ENCODE measurements around the gene PEA15.

PEA15 gene

DNA sequence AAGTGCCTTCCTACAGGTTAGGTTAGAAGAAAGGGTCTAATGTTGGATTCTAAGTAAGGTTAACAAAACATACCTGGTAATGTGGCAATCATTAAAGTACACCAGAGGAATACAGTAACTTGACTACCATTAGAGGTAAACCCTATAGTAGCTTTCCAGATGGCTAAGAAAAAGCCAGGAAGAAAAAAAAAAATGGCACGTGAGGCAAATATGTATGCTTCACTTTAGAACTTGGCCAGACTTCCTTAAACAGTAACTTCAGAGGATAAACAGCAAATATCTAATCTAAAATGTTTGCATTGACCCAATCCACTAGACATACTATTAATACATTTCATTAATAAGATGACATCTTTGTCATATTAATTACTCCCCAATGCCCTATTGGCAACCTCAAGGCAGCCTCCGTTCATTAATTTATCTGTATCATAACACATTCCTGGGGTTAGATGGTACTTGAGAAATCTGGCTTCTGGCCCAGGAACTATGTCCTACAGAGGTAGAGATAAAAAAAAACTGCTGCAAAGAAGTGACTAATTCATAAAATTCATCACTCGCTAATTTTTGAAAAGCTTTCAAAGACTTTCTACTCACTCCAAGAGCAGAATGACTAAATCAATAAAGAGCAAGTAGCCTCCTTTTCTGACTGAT, 51.3 kb downstream of the PEA15 start (continued):
- TF ChIP-seq ZNF394 (tag by site-specific recombination; IDR thresholded peaks at IDR 0.05; ENCODE audit: borderline replicate concordance) (no peak), ZNF76 (tag by site-specific recombination; IDR thresholded peaks at IDR 0.05; ENCODE audit: borderline replicate concordance, low read depth) (no peak), ZNF596 (tag by site-specific recombination; IDR thresholded peaks at IDR 0.05) (no peak), ZNF555 (tag by site-specific recombination; conservative IDR thresholded peaks at IDR 0.05) (no peak), ZNF155 (tag by site-specific recombination; IDR thresholded peaks at IDR 0.05) (no peak), ZNF423 (tag by site-specific recombination; IDR thresholded peaks at IDR 0.05) (no peak), ZNF416 (tag by site-specific recombination; IDR thresholded peaks at IDR 0.05) (no peak), ZNF629 (tag by site-specific recombination; IDR thresholded peaks at IDR 0.05) (0 out of 2 replicates have a peak, but pooled peaks have one; percentile 29), ZBTB48 (tag by site-specific recombination; IDR thresholded peaks at IDR 0.05) (no peak), ZNF664 (tag by site-specific recombination; IDR thresholded peaks at IDR 0.05) (0 out of 2 replicates have a peak, but pooled peaks have one; percentile 46), RBAK (tag by site-specific recombination; IDR thresholded peaks at IDR 0.05) (no peak), ZNF214 (tag by site-specific recombination; IDR thresholded peaks at IDR 0.05; ENCODE audit: borderline replicate concordance) (no peak), ZNF785 (tag by site-specific recombination; IDR thresholded peaks at IDR 0.05) (no peak), HOXC10 (CRISPR knock-in tag; IDR thresholded peaks at IDR 0.05) (no peak), ZNF391 (tag by site-specific recombination; IDR thresholded peaks at IDR 0.05; ENCODE audit: borderline replicate concordance, low read depth) (no peak), ZNF530 (tag by site-specific recombination; IDR thresholded peaks at IDR 0.05; ENCODE audit: low read depth) (no peak), ZNF677 (tag by site-specific recombination; IDR thresholded peaks at IDR 0.05) (no peak), ZNF311 (tag by site-specific recombination; IDR thresholded peaks at IDR 0.05; ENCODE audit: borderline replicate concordance) (no peak), IKZF3 (tag by site-specific recombination; IDR thresholded peaks at IDR 0.05) (no peak), ZNF121 (tag by site-specific recombination; IDR thresholded peaks at IDR 0.05) (no peak), ZNF624 (tag by site-specific recombination; IDR thresholded peaks at IDR 0.05) (no peak), ZBTB1 (tag by site-specific recombination; IDR thresholded peaks at IDR 0.05) (no peak)
- TF ChIP-seq, protein P1, sequence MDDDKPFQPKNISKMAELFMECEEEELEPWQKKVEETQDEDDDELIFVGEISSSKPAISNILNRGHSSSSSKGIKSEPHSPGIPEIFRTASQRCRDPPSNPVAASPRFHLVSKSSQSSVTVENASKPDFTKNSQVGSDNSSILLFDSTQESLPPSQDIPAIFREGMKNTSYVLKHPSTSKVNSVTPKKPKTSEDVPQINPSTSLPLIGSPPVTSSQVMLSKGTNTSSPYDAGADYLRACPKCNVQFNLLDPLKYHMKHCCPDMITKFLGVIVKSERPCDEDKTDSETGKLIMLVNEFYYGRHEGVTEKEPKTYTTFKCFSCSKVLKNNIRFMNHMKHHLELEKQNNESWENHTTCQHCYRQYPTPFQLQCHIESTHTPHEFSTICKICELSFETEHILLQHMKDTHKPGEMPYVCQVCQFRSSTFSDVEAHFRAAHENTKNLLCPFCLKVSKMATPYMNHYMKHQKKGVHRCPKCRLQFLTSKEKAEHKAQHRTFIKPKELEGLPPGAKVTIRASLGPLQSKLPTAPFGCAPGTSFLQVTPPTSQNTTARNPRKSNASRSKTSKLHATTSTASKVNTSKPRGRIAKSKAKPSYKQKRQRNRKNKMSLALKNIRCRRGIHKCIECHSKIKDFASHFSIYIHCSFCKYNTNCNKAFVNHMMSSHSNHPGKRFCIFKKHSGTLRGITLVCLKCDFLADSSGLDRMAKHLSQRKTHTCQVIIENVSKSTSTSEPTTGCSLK (tag by site-specific recombination; IDR thresholded peaks at IDR 0.05): no peak
- TF ChIP-seq, protein P2, sequence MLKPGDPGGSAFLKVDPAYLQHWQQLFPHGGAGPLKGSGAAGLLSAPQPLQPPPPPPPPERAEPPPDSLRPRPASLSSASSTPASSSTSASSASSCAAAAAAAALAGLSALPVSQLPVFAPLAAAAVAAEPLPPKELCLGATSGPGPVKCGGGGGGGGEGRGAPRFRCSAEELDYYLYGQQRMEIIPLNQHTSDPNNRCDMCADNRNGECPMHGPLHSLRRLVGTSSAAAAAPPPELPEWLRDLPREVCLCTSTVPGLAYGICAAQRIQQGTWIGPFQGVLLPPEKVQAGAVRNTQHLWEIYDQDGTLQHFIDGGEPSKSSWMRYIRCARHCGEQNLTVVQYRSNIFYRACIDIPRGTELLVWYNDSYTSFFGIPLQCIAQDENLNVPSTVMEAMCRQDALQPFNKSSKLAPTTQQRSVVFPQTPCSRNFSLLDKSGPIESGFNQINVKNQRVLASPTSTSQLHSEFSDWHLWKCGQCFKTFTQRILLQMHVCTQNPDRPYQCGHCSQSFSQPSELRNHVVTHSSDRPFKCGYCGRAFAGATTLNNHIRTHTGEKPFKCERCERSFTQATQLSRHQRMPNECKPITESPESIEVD (tag by site-specific recombination; IDR thresholded peaks at IDR 0.05): peak; percentile 95
- TF ChIP-seq, protein P3, sequence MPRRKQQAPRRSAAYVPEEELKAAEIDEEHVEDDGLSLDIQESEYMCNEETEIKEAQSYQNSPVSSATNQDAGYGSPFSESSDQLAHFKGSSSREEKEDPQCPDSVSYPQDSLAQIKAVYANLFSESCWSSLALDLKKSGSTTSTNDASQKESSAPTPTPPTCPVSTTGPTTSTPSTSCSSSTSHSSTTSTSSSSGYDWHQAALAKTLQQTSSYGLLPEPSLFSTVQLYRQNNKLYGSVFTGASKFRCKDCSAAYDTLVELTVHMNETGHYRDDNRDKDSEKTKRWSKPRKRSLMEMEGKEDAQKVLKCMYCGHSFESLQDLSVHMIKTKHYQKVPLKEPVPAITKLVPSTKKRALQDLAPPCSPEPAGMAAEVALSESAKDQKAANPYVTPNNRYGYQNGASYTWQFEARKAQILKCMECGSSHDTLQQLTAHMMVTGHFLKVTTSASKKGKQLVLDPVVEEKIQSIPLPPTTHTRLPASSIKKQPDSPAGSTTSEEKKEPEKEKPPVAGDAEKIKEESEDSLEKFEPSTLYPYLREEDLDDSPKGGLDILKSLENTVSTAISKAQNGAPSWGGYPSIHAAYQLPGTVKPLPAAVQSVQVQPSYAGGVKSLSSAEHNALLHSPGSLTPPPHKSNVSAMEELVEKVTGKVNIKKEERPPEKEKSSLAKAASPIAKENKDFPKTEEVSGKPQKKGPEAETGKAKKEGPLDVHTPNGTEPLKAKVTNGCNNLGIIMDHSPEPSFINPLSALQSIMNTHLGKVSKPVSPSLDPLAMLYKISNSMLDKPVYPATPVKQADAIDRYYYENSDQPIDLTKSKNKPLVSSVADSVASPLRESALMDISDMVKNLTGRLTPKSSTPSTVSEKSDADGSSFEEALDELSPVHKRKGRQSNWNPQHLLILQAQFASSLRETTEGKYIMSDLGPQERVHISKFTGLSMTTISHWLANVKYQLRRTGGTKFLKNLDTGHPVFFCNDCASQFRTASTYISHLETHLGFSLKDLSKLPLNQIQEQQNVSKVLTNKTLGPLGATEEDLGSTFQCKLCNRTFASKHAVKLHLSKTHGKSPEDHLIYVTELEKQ (tag by site-specific recombination; IDR thresholded peaks at IDR 0.05; ENCODE audit: borderline replicate concordance): no peak
- TF ChIP-seq, protein P4, sequence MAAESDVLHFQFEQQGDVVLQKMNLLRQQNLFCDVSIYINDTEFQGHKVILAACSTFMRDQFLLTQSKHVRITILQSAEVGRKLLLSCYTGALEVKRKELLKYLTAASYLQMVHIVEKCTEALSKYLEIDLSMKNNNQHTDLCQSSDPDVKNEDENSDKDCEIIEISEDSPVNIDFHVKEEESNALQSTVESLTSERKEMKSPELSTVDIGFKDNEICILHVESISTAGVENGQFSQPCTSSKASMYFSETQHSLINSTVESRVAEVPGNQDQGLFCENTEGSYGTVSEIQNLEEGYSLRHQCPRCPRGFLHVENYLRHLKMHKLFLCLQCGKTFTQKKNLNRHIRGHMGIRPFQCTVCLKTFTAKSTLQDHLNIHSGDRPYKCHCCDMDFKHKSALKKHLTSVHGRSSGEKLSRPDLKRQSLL (tag by site-specific recombination; IDR thresholded peaks at IDR 0.05): no peak
- TF ChIP-seq, protein P5, sequence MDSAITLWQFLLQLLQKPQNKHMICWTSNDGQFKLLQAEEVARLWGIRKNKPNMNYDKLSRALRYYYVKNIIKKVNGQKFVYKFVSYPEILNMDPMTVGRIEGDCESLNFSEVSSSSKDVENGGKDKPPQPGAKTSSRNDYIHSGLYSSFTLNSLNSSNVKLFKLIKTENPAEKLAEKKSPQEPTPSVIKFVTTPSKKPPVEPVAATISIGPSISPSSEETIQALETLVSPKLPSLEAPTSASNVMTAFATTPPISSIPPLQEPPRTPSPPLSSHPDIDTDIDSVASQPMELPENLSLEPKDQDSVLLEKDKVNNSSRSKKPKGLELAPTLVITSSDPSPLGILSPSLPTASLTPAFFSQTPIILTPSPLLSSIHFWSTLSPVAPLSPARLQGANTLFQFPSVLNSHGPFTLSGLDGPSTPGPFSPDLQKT (IDR thresholded peaks at IDR 0.05; ENCODE audit: borderline replicate concordance, low read depth, low read length): no peak
- TF ChIP-seq, protein P6, sequence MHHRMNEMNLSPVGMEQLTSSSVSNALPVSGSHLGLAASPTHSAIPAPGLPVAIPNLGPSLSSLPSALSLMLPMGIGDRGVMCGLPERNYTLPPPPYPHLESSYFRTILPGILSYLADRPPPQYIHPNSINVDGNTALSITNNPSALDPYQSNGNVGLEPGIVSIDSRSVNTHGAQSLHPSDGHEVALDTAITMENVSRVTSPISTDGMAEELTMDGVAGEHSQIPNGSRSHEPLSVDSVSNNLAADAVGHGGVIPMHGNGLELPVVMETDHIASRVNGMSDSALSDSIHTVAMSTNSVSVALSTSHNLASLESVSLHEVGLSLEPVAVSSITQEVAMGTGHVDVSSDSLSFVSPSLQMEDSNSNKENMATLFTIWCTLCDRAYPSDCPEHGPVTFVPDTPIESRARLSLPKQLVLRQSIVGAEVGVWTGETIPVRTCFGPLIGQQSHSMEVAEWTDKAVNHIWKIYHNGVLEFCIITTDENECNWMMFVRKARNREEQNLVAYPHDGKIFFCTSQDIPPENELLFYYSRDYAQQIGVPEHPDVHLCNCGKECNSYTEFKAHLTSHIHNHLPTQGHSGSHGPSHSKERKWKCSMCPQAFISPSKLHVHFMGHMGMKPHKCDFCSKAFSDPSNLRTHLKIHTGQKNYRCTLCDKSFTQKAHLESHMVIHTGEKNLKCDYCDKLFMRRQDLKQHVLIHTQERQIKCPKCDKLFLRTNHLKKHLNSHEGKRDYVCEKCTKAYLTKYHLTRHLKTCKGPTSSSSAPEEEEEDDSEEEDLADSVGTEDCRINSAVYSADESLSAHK (tag by site-specific recombination; IDR thresholded peaks at IDR 0.05): no peak
